HCT116 (cell line): ENCODE measurements around the gene VSTM2L. TPM values are rescaled to one million over a fixed set of nuclear protein-coding genes. Genes with fewer than 3 reads are reported as not detected.

Experiments used
- ATAC-seq: fragments of 200-7000 bp; cut with Tn5 transposase; 2 replicates; pipeline ENCODE4 v1.9.1; 2020; ENCODE audit warnings: mild to moderate bottlenecking, moderate library complexity
- BruUV-seq: library from RNA; stranded (reverse); fragments of 400-500 nt; replicated peaks from 2 replicates; lab custom pipeline; 2021; lab: Mats Ljungman, UMichigan
- CTCF ChIA-PET: fragments of 300-600 bp; sonication (Branson Sonifier 250); formaldehyde crosslinking; loops from one replicate; lab custom pipeline; 2021; ENCODE audit warnings: antibody characterized with exemption; lab: Charles Lee
- POLR2A ChIA-PET: fragments of 300-600, 350-600 bp; sonication (Branson Sonifier 250); formaldehyde crosslinking; loops from one replicate; lab custom pipeline; 2021; ENCODE audit warnings: antibody characterized with exemption; lab: Charles Lee
- RAD21 ChIA-PET, 2 experiments: fragments of 300-600 bp; sonication (Branson Sonifier 250); formaldehyde crosslinking; loops; one replicate each; lab custom pipeline; 2023; ENCODE audit warnings: low total read pairs in 2 of 2; ENCODE audit not compliant: uncharacterized antibody in 2 of 2, unreplicated experiment in 2 of 2, low non-redundant PET in 1 of 2; lab: Charles Lee
- DNase-seq: peaks from one replicate; pipeline ENCODE4 v3.0.0-alpha.2; 2010; ENCODE audit warnings: low read depth, low spot score
- H2AFZ ChIP-seq: fragments of 200-600 bp; shearing (Covaris generic), sonication (generic); 2 replicates; pipeline ENCODE4 v1.6.1; 2017; ENCODE audit warnings: low read depth, mixed run types, mixed read lengths, antibody characterized with exemption, low read length; ENCODE audit not compliant: poor library complexity, severe bottlenecking
- H3K27ac ChIP-seq: 2 replicates; pipeline ENCODE4 v1.5.1; 2012; ENCODE audit warnings: low read depth, low read length
- H3K27me3 ChIP-seq: fragments of 200-600 bp; sonication (generic); 2 replicates; pipeline ENCODE4 v1.6.1; 2016; ENCODE audit warnings: mixed run types, low read length, mixed read lengths; ENCODE audit not compliant: insufficient read depth
- H3K36me3 ChIP-seq, 2 experiments: fragments of 200-500 bp in 1 of 2; fragments of 200-600 bp in 1 of 2; sonication (Bioruptor generic) in 1 of 2; sonication (generic) in 1 of 2; 2 replicates each; pipeline versions ENCODE4 v1.5.1 to v1.6.1; 2014 to 2016; ENCODE audit warnings: low read length in 2 of 2, inconsistent platforms in 1 of 2, mixed read lengths in 1 of 2, mixed run types in 1 of 2; ENCODE audit not compliant: insufficient read depth in 2 of 2, control insufficient read depth in 1 of 2
- H3K4me1 ChIP-seq, 2 experiments: fragments of 200-600 bp in 1 of 2; sonication (generic) in 1 of 2; 2 replicates each; pipeline versions ENCODE4 v1.5.1 to v1.6.1; 2012 to 2017; ENCODE audit warnings: low read length in 2 of 2, inconsistent platforms in 1 of 2, mild to moderate bottlenecking in 1 of 2, mixed read lengths in 1 of 2, mixed run types in 1 of 2, moderate library complexity in 1 of 2; ENCODE audit not compliant: insufficient read depth in 2 of 2, control insufficient read depth in 1 of 2
- H3K4me2 ChIP-seq: fragments of 200-600 bp; sonication (generic); 2 replicates; pipeline ENCODE4 v1.6.1; 2017; ENCODE audit warnings: mixed run types, low read length, mixed read lengths
- H3K4me3 ChIP-seq, 2 experiments: fragments of 200-600 bp in 1 of 2; sonication (generic) in 1 of 2; replicated peaks in 1 of 2; 2 replicates each; pipeline ENCODE4 v1.5.1; 2011 to 2016; ENCODE audit warnings: low read length in 2 of 2, control low read depth in 1 of 2, low read depth in 1 of 2, mild to moderate bottlenecking in 1 of 2, mixed read lengths in 1 of 2, mixed run types in 1 of 2
- H3K79me2 ChIP-seq: fragments of 200-600 bp; sonication (generic); 2 replicates; pipeline ENCODE4 v1.6.1; 2017; ENCODE audit warnings: mild to moderate bottlenecking, mixed run types, low read length, moderate library complexity, mixed read lengths; ENCODE audit not compliant: insufficient read depth
- H3K9ac ChIP-seq: fragments of 200-600 bp; sonication (generic); 2 replicates; pipeline ENCODE4 v1.6.1; 2016; ENCODE audit warnings: low read length, mixed read lengths
- H3K9me2 ChIP-seq: fragments of 200-600 bp; sonication (generic), shearing (Covaris generic); 2 replicates; pipeline ENCODE4 v1.6.1; 2017; ENCODE audit warnings: mixed run types, mild to moderate bottlenecking, moderate library complexity; ENCODE audit not compliant: insufficient read depth
- H3K9me3 ChIP-seq, 2 experiments: fragments of 200-500 bp in 1 of 2; fragments of 200-600 bp in 1 of 2; sonication (Bioruptor generic) in 1 of 2; sonication (generic) in 1 of 2; 2 replicates each; pipeline ENCODE4 v1.6.1; 2014 to 2017; ENCODE audit warnings: low read length in 2 of 2, mixed read lengths in 2 of 2, inconsistent platforms in 1 of 2, low read depth in 1 of 2, mild to moderate bottlenecking in 1 of 2, mixed run types in 1 of 2, moderate library complexity in 1 of 2; ENCODE audit not compliant: control insufficient read depth in 1 of 2, insufficient read depth in 1 of 2
- H4K20me1 ChIP-seq: fragments of 200-600 bp; sonication (generic), shearing (Covaris generic); 2 replicates; pipeline ENCODE4 v1.6.1; 2017; ENCODE audit warnings: mixed run types, mild to moderate bottlenecking, moderate library complexity; ENCODE audit not compliant: insufficient read depth
- CBX3 ChIP-seq: IDR thresholded peaks from 2 replicates; pipeline ENCODE4 v1.6.1; 2012; ENCODE audit warnings: low read depth
- EGR1 ChIP-seq: IDR thresholded peaks from 2 replicates; pipeline ENCODE4 v1.6.1; 2012; ENCODE audit warnings: low read depth
- ELF1 ChIP-seq: IDR thresholded peaks from 2 replicates; pipeline ENCODE4 v1.6.1; 2012; ENCODE audit warnings: low read depth, borderline replicate concordance
- EZH2 ChIP-seq: fragments of 200-600 bp; sonication (generic); IDR thresholded peaks from 2 replicates; pipeline ENCODE4 v1.6.1; 2017; ENCODE audit warnings: antibody characterized with exemption, mixed run types
- FOSL1 ChIP-seq: IDR thresholded peaks from 2 replicates; pipeline ENCODE4 v1.6.1; 2012; ENCODE audit warnings: low read depth
- JUND ChIP-seq: IDR thresholded peaks from 2 replicates; pipeline ENCODE4 v1.6.1; 2012
- RAD21 ChIP-seq: IDR thresholded peaks from 2 replicates; pipeline ENCODE4 v1.6.1; 2012; ENCODE audit warnings: low read depth, mild to moderate bottlenecking
- SRF ChIP-seq: IDR thresholded peaks from 2 replicates; pipeline ENCODE4 v1.6.1; 2012; ENCODE audit warnings: low read depth
- ZFX ChIP-seq: fragments of 450-650 bp; IDR thresholded peaks from 2 replicates; pipeline ENCODE4 v1.6.1; 2017
- intact Hi-C: fragments of 100-400 bp; cut with micrococcal nuclease; formaldehyde crosslinking; loops from 2 replicates; pipeline ENCODE4 v1.10.0; 2022
- total RNA-seq: library from RNA; stranded (reverse); gene quantifications from one replicate; pipeline ENCODE4 v1.2.1, GENCODE V29; 2021; ENCODE audit not compliant: unreplicated experiment
- TF ChIP-seq, protein P1 (sequence below): IDR thresholded peaks from 2 replicates; pipeline ENCODE4 v1.6.1; 2012
- TF ChIP-seq, protein P2 (sequence below): IDR thresholded peaks from 2 replicates; pipeline ENCODE4 v1.6.1; 2012; ENCODE audit warnings: low read depth
- TF ChIP-seq, protein P3 (sequence below): IDR thresholded peaks from 2 replicates; pipeline ENCODE4 v1.6.1; 2011; ENCODE audit warnings: mild to moderate bottlenecking, low read length, moderate library complexity; ENCODE audit not compliant: insufficient replicate concordance; ENCODE audit errors: extremely low read depth

Gene VSTM2L
- total RNA-seq, 1 experiment from 2014 or later, result 0.69 TPM

DNA sequence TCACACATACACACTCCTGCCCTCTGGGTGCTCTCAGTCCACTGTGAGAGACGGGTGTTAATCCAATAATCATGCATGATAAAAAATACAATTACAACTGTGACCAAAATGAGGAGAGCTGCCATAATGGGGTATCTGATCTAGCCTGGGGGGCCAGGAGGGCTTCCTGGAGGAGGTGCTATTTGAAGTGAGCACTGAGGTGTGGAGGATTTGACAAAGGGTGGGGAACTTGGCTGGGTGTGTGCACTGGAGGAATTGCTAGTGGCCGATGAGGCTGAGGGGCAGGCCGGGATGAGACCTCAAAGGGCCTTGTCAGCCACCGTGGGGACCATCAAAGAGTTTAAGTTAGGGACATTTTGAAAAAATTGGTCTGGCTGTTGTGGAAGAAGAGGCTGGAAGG is 34.8 kb downstream of the VSTM2L start:
- Histone ChIP-seq H3K27me3 (0 out of 2 replicates have a peak, but pooled peaks cover 2% of the 10 kb centered on the region), H3K27ac (no peak overlapping the region), H3K79me2 (no peaks in the 10 kb centered on the region), H3K36me3 (no peaks in the 10 kb centered on the region), H3K9me2 (no peaks in the 10 kb centered on the region), H4K20me1 (no peaks in the 10 kb centered on the region), H3K4me3 (no peak overlapping the region), H3K4me2 (no peak overlapping the region), H3K9ac (no peak overlapping the region), H3K9me3 (no peaks in the 10 kb centered on the region), H2AFZ (no peak overlapping the region), H3K4me1 (no peaks in the 10 kb centered on the region)
- ATAC-seq (no peak), DNase-seq (no peak)
- TF ChIP-seq CBX3 (no peak), EZH2 (no peak), RAD21 (no peak), SRF (no peak), ELF1 (no peak), FOSL1 (no peak), ZFX (no peak), JUND (no peak), EGR1 (no peak)
- TF ChIP-seq, protein P1, sequence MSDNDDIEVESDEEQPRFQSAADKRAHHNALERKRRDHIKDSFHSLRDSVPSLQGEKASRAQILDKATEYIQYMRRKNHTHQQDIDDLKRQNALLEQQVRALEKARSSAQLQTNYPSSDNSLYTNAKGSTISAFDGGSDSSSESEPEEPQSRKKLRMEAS, result no peak
- TF ChIP-seq, protein P2, sequence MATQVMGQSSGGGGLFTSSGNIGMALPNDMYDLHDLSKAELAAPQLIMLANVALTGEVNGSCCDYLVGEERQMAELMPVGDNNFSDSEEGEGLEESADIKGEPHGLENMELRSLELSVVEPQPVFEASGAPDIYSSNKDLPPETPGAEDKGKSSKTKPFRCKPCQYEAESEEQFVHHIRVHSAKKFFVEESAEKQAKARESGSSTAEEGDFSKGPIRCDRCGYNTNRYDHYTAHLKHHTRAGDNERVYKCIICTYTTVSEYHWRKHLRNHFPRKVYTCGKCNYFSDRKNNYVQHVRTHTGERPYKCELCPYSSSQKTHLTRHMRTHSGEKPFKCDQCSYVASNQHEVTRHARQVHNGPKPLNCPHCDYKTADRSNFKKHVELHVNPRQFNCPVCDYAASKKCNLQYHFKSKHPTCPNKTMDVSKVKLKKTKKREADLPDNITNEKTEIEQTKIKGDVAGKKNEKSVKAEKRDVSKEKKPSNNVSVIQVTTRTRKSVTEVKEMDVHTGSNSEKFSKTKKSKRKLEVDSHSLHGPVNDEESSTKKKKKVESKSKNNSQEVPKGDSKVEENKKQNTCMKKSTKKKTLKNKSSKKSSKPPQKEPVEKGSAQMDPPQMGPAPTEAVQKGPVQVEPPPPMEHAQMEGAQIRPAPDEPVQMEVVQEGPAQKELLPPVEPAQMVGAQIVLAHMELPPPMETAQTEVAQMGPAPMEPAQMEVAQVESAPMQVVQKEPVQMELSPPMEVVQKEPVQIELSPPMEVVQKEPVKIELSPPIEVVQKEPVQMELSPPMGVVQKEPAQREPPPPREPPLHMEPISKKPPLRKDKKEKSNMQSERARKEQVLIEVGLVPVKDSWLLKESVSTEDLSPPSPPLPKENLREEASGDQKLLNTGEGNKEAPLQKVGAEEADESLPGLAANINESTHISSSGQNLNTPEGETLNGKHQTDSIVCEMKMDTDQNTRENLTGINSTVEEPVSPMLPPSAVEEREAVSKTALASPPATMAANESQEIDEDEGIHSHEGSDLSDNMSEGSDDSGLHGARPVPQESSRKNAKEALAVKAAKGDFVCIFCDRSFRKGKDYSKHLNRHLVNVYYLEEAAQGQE, result no peak
- TF ChIP-seq, protein P3, sequence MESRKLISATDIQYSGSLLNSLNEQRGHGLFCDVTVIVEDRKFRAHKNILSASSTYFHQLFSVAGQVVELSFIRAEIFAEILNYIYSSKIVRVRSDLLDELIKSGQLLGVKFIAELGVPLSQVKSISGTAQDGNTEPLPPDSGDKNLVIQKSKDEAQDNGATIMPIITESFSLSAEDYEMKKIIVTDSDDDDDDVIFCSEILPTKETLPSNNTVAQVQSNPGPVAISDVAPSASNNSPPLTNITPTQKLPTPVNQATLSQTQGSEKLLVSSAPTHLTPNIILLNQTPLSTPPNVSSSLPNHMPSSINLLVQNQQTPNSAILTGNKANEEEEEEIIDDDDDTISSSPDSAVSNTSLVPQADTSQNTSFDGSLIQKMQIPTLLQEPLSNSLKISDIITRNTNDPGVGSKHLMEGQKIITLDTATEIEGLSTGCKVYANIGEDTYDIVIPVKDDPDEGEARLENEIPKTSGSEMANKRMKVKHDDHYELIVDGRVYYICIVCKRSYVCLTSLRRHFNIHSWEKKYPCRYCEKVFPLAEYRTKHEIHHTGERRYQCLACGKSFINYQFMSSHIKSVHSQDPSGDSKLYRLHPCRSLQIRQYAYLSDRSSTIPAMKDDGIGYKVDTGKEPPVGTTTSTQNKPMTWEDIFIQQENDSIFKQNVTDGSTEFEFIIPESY, result no peak
- ChIA-PET RAD21 (no interaction called here), POLR2A (no interaction called here), CTCF (no interaction called here)
- intact Hi-C loops, result no loop called here
- BruUV-seq, result no TSS peak
